Sigmoid colon (tissue), 7 donors: ENCODE results near the gene PICALM. TPM values are rescaled to one million over a fixed set of nuclear protein-coding genes. Genes with fewer than 3 reads are reported as not detected.

ENCODE experiments used
- DNase-seq: peaks from one replicate; pipeline ENCODE4 v3.0.0-alpha.2; 2019
- H3K27ac ChIP-seq, 4 donors: fragments of 200-600 bp; sonication (generic); one replicate each; pipeline ENCODE4 v1.5.1; 2016 to 2019; ENCODE audit warnings: mild to moderate bottlenecking in 1 of 4
- H3K27me3 ChIP-seq, 3 donors: fragments of 200-600 bp; sonication (generic); one replicate each; pipeline ENCODE4 v1.5.1; 2019; ENCODE audit warnings: mild to moderate bottlenecking in 1 of 3
- H3K36me3 ChIP-seq, 4 donors: fragments of 200-600 bp; sonication (generic); one replicate each; pipeline ENCODE4 v1.5.1; 2016 to 2019
- H3K4me1 ChIP-seq, 4 donors: fragments of 200-600 bp; sonication (generic); one replicate each; pipeline ENCODE4 v1.5.1; 2017 to 2019
- H3K4me3 ChIP-seq, 4 donors: fragments of 200-600 bp; sonication (generic); one replicate each; pipeline ENCODE4 v1.5.1; 2017 to 2019; ENCODE audit warnings: mild to moderate bottlenecking in 2 of 4, moderate library complexity in 1 of 4
- H3K9me3 ChIP-seq, 4 donors: fragments of 200-600 bp in 3 of 4; sonication (generic) in 3 of 4; one replicate each; pipeline versions ENCODE4 v1.5.1 to v1.6.1; 2013 to 2019
- CTCF ChIP-seq, 4 experiments: fragments of 450-650 bp in 3 of 4; fragments of 200-600 bp in 1 of 4; IDR thresholded peaks; one replicate each; pipeline ENCODE4 v1.5.1; 2016 to 2019; ENCODE audit warnings: antibody characterized with exemption in 4 of 4, mild to moderate bottlenecking in 3 of 4, moderate library complexity in 2 of 4
- EP300 ChIP-seq, 4 donors: sonication (generic); formaldehyde crosslinking; IDR thresholded peaks; one replicate each; pipeline ENCODE4 v1.6.1; 2017; ENCODE audit warnings: antibody characterized with exemption in 4 of 4
- POLR2A ChIP-seq, 2 donors: fragments of 450-650 bp; IDR thresholded peaks; one replicate each; pipeline ENCODE4 v1.6.1; 2016; ENCODE audit warnings: antibody characterized with exemption in 2 of 2, mild to moderate bottlenecking in 2 of 2, moderate library complexity in 2 of 2
- POLR2AphosphoS5 ChIP-seq, 4 donors: sonication (generic); formaldehyde crosslinking; IDR thresholded peaks; one replicate each; pipeline ENCODE4 v1.6.1; 2017; ENCODE audit warnings: antibody characterized with exemption in 4 of 4
- WGBS, 2 donors: extraction: QIAGEN DNeasy Blood & Tissue Kit; methylation state at CpG; one replicate each; pipeline ENCODE4 v1.1.7; 2013; 5-methylcytosine and 5-hydroxymethylcytosine counted together
- intact Hi-C: fragments of 100-400 bp; cut with DNase I; formaldehyde crosslinking; loops from one replicate; pipeline ENCODE4 v1.15.1; 2023
- polyA plus RNA-seq, 3 donors: library from polyadenylated mRNA; stranded (reverse); fragments of 200-250 nt; gene quantifications; one replicate each; pipeline ENCODE4 v1.2.3, GENCODE V29; 2013
- total RNA-seq, 4 donors: library from RNA; depleted of rRNA; stranded (reverse); fragments of >200 nt; gene quantifications; one replicate each; pipeline ENCODE4 v1.1.0, GENCODE V29; 2016
- donor health status: healthy with polysubstance abuse.
- donor health status: Bipolar disorder and iron deficiency.
- donor health status: healthy.

PICALM gene
- total and polyA plus RNA-seq, 7 donors = 55.3 to 250 (median 213) TPM

- intact Hi-C loops = loop anchor here (10.0 kb wide), 2 partner anchors 208 to 378 kb away; partner anchors contain the start of genes CCDC83 and CCDC89
- H3K36me3 ChIP-seq = no peaks in the 10 kb centered on the region
- no peaks in the 10 kb centered on the region for H3K27me3 ChIP-seq
- peak overlapping the region in 1 of 4 donors; percentile 4 for H3K4me3 ChIP-seq
- no peak for DNase-seq
- peak in 1 of 4 donors; percentile 42 for TF ChIP-seq EP300 (IDR thresholded peaks at IDR 0.05)
- TF ChIP-seq POLR2A (IDR thresholded peaks at IDR 0.05) = no peak
- peak in 1 of 4 donors; percentile 54 for TF ChIP-seq POLR2AphosphoS5 (IDR thresholded peaks at IDR 0.05)
- H3K9me3 ChIP-seq = no peaks in the 10 kb centered on the region
- 43 to 64% methylated on average over 3 of the region's 3 CpGs for WGBS, 2 donors
- H3K27ac ChIP-seq = peak overlapping the region in 3 of 4 donors; percentile 97 to 99 (median 97)
- H3K4me1 ChIP-seq = peaks cover 0 to 80% (median 65%) of the 10 kb centered on the region in 4 donors
Measured at GRCh38 chr11:86062719-86063118, 6.2 kb downstream of the PICALM start.

- no peak overlapping the region for H3K4me3 ChIP-seq
- no peaks in the 10 kb centered on the region for H3K36me3 ChIP-seq
- 84 to 86% methylated on average over 11 of the region's 11 CpGs for WGBS, 2 donors
- intact Hi-C loops = loop anchor here (10.0 kb wide), 2 partner anchors 207 to 377 kb away; partner anchors contain the start of genes CCDC83 and CCDC89
- TF ChIP-seq POLR2A (IDR thresholded peaks at IDR 0.05) (no peak), CTCF (IDR thresholded peaks at IDR 0.05) (no peak), EP300 (IDR thresholded peaks at IDR 0.05) (no peak), POLR2AphosphoS5 (IDR thresholded peaks at IDR 0.05) (no peak)
- no peaks in the 10 kb centered on the region for H3K9me3 ChIP-seq
- H3K27ac ChIP-seq = peak overlapping the region; percentile 42 to 99 (median 97)
- no peak for DNase-seq
- H3K4me1 ChIP-seq = peaks cover 0 to 82% (median 65%) of the 10 kb centered on the region in 4 donors
- H3K27me3 ChIP-seq = no peaks in the 10 kb centered on the region
Measured at GRCh38 chr11:86061483-86062205, 7.2 kb downstream of the PICALM start.

DNA sequence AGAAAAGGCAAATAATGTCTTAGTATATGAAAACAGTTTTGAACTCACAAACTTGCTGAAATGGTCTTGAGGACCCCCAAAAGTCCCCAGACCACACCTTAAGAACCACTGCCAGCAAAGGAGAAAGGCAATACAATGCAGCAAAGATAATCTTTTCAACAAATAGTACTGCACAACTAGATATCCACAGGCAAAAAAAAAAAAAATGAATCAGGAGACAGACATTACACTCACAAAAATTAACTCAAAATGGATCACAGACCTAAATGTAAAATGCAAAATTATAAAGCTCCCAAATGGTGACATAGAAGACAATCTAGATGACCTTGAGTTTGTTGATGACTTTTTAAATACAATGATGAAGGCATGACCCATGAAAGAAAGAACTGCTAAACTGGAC lies 8.3 kb downstream of the PICALM start:
- no peak for TF ChIP-seq EP300 (IDR thresholded peaks at IDR 0.05)
- no peak for TF ChIP-seq CTCF (IDR thresholded peaks at IDR 0.05)
- no peak for TF ChIP-seq POLR2AphosphoS5 (IDR thresholded peaks at IDR 0.05)
- no peak for TF ChIP-seq POLR2A (IDR thresholded peaks at IDR 0.05)
- Histone ChIP-seq H3K27me3 (no peaks in the 10 kb centered on the region), H3K9me3 (no peaks in the 10 kb centered on the region), H3K4me3 (no peak overlapping the region), H3K36me3 (no peaks in the 10 kb centered on the region), H3K27ac (peak overlapping the region in 1 of 4 donors; percentile 12), H3K4me1 (peaks cover 0 to 84% (median 59%) of the 10 kb centered on the region in 4 donors)
- no peak for DNase-seq
- intact Hi-C loops = loop anchor here (10.0 kb wide), 2 partner anchors 206 to 376 kb away; partner anchors contain the start of genes CCDC83 and CCDC89

- H3K27ac ChIP-seq = no peak overlapping the region
- no peak for DNase-seq
- no peaks in the 10 kb centered on the region for H3K9me3 ChIP-seq
- intact Hi-C loops = no loop called here
- H3K36me3 ChIP-seq = no peaks in the 10 kb centered on the region
- TF ChIP-seq POLR2A (IDR thresholded peaks at IDR 0.05) (no peak), CTCF (IDR thresholded peaks at IDR 0.05) (no peak), EP300 (IDR thresholded peaks at IDR 0.05) (no peak), POLR2AphosphoS5 (IDR thresholded peaks at IDR 0.05) (no peak)
- no peak overlapping the region for H3K4me3 ChIP-seq
- no peaks in the 10 kb centered on the region for H3K27me3 ChIP-seq
- peaks cover 0 to 85% (median 58%) of the 10 kb centered on the region in 4 donors for H3K4me1 ChIP-seq
Measured at GRCh38 chr11:86058360-86058759, 10.5 kb downstream of the PICALM start.

GRCh38 chr11:86056351-86056854 lies 12.5 kb downstream of the PICALM start:
- no peaks in the 10 kb centered on the region for H3K36me3 ChIP-seq
- 67 to 87% methylated on average over 1 of the region's 1 CpG for WGBS, 2 donors
- intact Hi-C loops = no loop called here
- DNase-seq = no peak
- H3K4me1 ChIP-seq = peaks cover 0 to 75% (median 60%) of the 10 kb centered on the region in 4 donors
- H3K4me3 ChIP-seq = no peak overlapping the region
- TF ChIP-seq POLR2AphosphoS5 (IDR thresholded peaks at IDR 0.05) = no peak
- no peak for TF ChIP-seq POLR2A (IDR thresholded peaks at IDR 0.05)
- no peak for TF ChIP-seq EP300 (IDR thresholded peaks at IDR 0.05)
- no peak for TF ChIP-seq CTCF (IDR thresholded peaks at IDR 0.05)
- H3K27me3 ChIP-seq = no peaks in the 10 kb centered on the region
- no peaks in the 10 kb centered on the region for H3K9me3 ChIP-seq
- H3K27ac ChIP-seq = no peak overlapping the region
